GM18867 (cell line): ENCODE data around the gene MRPS6.

ENCODE experiments used
- ATAC-seq: cut with Tn5 transposase; IDR thresholded peaks from one replicate; pipeline ENCODE4 v1.9.1; 2021; ENCODE audit warnings: mild to moderate bottlenecking, moderate library complexity; ENCODE audit not compliant: unreplicated experiment

The MRPS6 gene

GRCh38 chr21:34065027-34065426 is 8.4 kb upstream of the MRPS6 start:
- no peak for ATAC-seq

- no peak for ATAC-seq
Observed at GRCh38 chr21:34071683-34072082, 1.7 kb upstream of the MRPS6 start.

- peak; percentile 10 for ATAC-seq
Observed at GRCh38 chr21:34072145-34073031, 990 bp upstream of the MRPS6 start.

GRCh38 chr21:34073749-34074282 is 438 bp downstream of the MRPS6 start:
- peak; percentile 49 for ATAC-seq

GRCh38 chr21:34074283-34075090 is 1.1 kb downstream of the MRPS6 start:
- ATAC-seq: no peak

GRCh38 chr21:34075091-34075425 is 1.7 kb downstream of the MRPS6 start:
- no peak for ATAC-seq

- ATAC-seq: no peak
Observed at GRCh38 chr21:34075760-34076660, 2.6 kb downstream of the MRPS6 start.

- ATAC-seq: no peak
Observed at GRCh38 chr21:34076835-34077234, 3.5 kb downstream of the MRPS6 start.

- ATAC-seq: no peak
Observed at GRCh38 chr21:34077888-34078287, 4.5 kb downstream of the MRPS6 start.

- no peak for ATAC-seq
Observed at GRCh38 chr21:34078915-34079314, 5.5 kb downstream of the MRPS6 start.

GRCh38 chr21:34080710-34081109 is 7.3 kb downstream of the MRPS6 start:
- no peak for ATAC-seq

- ATAC-seq: no peak
Observed at GRCh38 chr21:34082769-34083168, 9.4 kb downstream of the MRPS6 start.

- ATAC-seq: no peak
Observed at GRCh38 chr21:34083357-34083756, 10.0 kb downstream of the MRPS6 start.

- ATAC-seq: no peak
Observed at GRCh38 chr21:34085129-34085528, 11.8 kb downstream of the MRPS6 start.

GRCh38 chr21:34086887-34087306 is 13.5 kb downstream of the MRPS6 start:
- ATAC-seq: no peak

GRCh38 chr21:34088752-34089151 is 15.4 kb downstream of the MRPS6 start:
- ATAC-seq: no peak

GRCh38 chr21:34091032-34091431 is 17.7 kb downstream of the MRPS6 start:
- no peak for ATAC-seq

- no peak for ATAC-seq
Observed at GRCh38 chr21:34091607-34092006, 18.2 kb downstream of the MRPS6 start.

- no peak for ATAC-seq
Observed at GRCh38 chr21:34092262-34092921, 19.0 kb downstream of the MRPS6 start.

GRCh38 chr21:34093083-34093482 is 19.7 kb downstream of the MRPS6 start:
- ATAC-seq: no peak
